ENCODE data around the gene SLC44A1.
"Not testable (repeated sequence)": the region's sequence is repeated elsewhere in the genome, so short reads cannot be mapped to it uniquely, and the experiment has no call there.

SLC44A1 gene

DNA sequence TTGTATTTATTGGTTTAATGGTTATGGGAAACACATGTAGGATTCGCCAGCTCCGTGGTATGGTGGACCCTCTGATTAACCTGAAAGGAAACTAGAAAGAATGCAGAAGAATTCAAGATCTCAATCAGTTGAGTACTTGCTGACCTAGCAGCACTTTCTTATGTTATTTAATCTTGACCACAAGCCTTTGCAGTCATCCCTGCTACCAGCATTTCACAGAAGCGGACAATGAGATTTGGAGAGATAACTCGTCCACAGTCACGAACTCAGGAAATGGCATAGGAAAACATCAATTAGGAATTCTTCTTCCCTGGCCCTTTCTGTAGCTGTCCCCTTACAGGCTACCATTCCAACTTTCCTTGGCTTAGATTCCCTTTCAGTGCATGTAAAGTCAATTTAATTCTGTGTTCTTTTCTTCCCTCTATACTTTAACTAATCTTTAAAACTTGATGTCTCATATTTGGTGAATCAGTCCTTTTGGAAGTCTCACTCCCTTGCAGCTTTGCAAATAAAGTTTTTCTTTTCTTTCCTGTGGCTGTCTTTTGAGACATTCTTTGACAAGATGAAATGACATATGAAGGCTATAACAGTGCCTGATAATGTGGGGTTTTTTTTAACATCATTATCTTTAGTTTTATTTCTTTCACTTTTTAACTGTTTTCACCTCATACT lies 1.3 kb upstream of the SLC44A1 start:
- peak; percentile 23 for DNase-seq

GRCh38 chr9:105244734-105245028 lies 230 bp downstream of the SLC44A1 start:
- no peak for DNase-seq

GRCh38 chr9:105245029-105245890 lies 809 bp downstream of the SLC44A1 start:
- DNase-seq: peak; percentile 21

- DNase-seq: no peak
Measured at GRCh38 chr9:105245891-105246161, 1.4 kb downstream of the SLC44A1 start.

GRCh38 chr9:105246656-105247173 lies 2.3 kb downstream of the SLC44A1 start:
- no peak for DNase-seq

DNA sequence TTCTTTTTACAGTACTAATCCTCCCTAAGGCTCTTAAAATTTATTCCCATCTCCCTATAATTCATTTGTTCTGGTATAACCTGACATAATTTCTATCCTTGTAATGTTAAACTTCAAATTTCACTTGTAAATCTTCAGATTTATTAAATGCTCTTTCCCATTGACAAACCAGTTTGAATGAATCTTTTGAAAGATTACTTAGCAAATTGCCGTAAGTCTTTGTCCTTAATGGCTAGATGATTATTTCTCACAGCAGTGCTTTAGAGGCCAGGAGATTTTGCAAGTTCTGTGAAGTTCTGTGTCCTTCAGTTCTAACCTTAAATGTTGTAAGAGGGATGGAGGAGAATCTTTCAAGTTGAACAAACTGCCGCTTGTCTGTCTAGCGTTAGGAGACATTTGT lies 4.2 kb downstream of the SLC44A1 start:
- no peak for DNase-seq

DNA sequence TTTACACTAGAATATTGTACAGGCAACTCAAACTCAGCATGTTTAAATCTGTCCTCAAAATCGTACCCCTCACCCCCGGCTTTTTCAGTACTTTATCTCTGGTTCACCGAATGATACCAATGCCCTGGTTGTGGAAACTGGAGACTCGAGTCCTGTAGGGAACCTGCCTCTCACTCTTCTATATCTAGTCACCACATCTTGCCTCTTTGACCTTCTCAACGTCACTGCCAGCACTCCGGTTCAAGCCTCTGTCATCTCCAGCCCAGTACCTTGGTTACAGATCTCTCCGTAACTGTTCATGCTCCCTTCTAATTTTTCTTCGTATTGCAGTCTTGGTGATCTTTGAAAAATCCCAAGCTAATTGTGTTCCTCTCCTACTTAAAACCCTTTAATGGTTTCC lies 6.7 kb downstream of the SLC44A1 start:
- no peak for DNase-seq

- no peak for DNase-seq
Measured at GRCh38 chr9:105251733-105252404, 7.4 kb downstream of the SLC44A1 start.

GRCh38 chr9:105252405-105252756 lies 7.9 kb downstream of the SLC44A1 start:
- DNase-seq: no peak

GRCh38 chr9:105254226-105254625 lies 9.8 kb downstream of the SLC44A1 start:
- DNase-seq: no peak

DNA sequence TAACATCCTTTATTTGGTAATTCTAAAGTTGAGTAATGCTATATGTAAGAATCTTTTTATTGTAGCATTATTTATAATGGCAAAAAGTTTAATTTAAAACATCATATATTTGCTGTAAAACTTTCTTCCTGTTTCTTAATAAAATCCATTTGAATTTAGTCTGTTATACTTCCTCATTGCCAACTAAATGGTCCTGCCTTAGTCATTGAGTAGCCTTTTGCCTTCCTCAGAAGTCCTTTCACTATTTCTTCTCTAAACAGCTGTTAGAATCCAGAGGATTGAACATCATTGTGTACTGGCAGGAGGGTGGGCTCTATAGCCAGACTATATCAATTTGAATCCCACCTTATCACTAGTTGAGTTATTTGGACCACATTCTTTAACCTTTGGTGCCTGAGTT lies 11.0 kb downstream of the SLC44A1 start:
- DNase-seq: no peak

GRCh38 chr9:105256569-105256968 lies 12.1 kb downstream of the SLC44A1 start:
- DNase-seq: not testable (repeated sequence)

DNA sequence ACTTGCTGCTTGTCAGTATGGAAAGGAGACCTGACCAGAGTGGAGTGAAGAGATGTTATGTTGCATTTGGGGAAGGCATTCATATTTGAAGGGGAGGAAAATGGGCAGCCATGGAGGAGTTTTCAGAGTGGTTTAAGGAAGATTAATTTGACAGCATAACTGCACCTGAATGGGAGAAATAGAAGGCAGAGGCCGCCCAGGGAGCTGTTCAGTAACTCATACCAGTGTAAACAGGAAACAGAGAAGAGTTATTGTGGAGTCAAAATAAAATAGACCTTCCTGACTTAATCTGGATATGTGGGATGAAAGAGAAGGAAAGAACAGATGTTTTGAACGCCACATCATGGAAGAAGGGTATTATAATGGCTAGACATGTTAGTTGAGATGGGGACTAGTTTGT lies 13.4 kb downstream of the SLC44A1 start:
- DNase-seq: no peak

GRCh38 chr9:105258225-105258737 lies 13.8 kb downstream of the SLC44A1 start:
- DNase-seq: no peak

DNA sequence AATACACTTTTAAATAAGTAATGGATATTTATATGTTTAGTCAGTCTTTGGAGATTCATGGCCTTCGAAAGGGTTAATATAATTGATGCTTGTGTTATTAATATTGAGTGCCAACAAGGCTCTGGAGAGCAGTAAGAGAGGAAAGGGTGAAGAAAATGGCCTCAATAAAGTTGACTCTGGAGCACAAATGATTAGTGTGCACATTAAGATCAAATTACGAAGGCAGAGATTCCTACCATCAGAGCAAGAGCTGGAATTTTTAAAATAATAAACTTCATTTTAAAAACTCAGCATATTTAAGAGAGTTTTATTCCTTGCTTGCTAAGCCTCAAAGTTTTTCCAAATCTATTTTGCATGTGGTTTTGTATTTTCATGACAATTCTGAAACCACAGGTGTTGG lies 14.8 kb downstream of the SLC44A1 start:
- no peak for DNase-seq

GRCh38 chr9:105259731-105260612 lies 15.5 kb downstream of the SLC44A1 start:
- no peak for DNase-seq

GRCh38 chr9:105262497-105262896 lies 18.0 kb downstream of the SLC44A1 start:
- DNase-seq: no peak

DNA sequence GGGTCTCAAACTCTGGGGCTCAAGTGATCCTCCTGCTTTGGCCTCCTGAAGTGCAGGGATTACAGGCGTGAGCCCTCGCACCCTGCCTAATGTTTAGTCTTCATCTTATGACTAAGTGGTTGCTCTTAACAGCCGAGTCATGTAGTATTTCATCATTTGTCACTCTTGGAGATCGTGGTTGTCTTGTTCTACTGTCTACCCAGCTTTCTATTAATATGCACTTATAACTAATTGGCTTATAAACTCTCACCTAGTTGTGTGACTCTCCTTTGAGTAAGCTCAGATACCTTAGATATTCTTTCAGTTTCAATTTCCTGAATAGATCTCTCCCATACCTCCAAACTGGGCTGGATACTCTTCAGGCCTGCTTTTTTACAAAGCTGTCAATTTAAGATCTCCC lies 19.9 kb downstream of the SLC44A1 start:
- DNase-seq: no peak

GRCh38 chr9:105268254-105268653 lies 23.8 kb downstream of the SLC44A1 start:
- not testable (repeated sequence) for DNase-seq

DNA sequence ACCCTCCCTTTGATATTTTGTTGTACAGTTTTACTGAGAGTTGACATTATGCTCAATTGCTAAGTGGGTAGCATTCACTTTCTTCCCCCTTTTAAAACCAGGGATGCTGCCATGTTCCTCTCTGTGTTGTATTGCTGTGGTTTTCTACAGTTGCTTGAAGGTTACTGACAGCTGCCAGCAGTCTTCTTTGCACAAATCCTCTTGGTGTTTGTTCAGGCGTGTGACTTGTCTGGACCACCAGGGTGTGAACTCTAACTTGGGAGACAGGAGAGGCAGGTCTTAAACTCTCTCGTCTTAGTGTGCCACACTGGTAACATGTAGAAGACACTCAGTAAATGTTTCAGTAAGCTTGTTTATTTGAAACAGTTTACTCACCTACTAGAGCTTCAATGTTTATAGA lies 25.1 kb downstream of the SLC44A1 start:
- no peak for DNase-seq

DNA sequence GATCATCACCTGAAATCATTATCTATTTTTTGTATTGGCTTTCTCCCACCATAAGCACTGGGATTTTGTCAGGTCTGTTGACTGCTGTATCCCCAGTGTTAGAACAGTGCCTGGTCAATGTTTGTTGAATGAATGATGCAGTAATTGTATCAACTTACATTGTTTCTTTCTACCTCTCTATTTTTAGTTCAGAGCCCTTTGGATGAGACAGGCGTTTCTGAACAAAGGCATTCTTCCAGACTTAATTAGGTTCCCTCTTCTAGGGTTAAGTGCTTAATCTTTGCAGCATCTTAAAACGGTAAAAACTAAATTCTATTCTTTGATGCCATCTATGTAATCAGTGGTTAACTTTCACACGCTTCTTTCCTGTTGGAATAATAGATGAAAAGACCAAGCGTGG lies 26.3 kb downstream of the SLC44A1 start:
- DNase-seq: no peak

DNA sequence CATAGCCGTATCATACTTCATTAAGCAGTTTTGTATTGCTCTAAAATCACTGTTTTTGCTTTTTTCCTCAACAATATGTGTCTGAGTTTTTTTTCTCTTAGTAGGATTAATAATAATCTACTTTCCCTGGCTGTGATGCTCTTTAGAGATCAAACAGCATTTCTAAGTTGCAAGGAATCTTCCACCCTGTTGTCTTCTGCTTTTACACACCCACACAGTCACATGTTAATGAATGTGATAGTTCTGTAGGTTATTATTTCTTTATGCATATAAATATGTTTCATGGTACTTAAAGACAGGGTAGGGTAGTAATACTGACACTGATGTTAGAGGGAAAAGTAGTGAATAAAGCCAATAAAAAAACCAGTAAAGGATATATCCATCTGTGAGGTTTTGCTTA lies 29.3 kb downstream of the SLC44A1 start:
- no peak for DNase-seq

DNA sequence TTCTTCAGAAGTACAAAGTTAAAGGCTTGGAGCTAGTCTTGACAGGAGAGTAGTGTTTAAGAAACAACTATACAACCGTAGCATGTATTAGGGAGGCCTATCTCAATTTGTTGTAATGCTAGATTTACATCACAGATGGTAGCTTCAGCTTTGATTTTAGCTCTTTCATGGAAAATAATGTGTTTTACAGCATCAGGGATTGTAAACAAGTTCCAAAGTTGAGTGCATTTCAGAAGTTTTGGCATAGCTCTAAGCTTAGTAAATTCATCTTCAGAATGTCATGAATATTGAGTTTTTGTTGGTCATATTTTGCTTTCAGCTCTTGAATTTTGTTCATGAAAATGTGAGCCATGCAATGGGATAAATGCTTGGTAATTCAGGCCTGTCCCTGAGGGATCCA lies 30.7 kb downstream of the SLC44A1 start:
- no peak for DNase-seq

All from amniotic stem cell (primary cell).